Smooth muscle cell (in vitro differentiated cells): ENCODE results near the gene MAD1L1. TPM values are rescaled to one million over a fixed set of nuclear protein-coding genes. Genes with fewer than 3 reads are reported as not detected.

Source experiments
- DNase-seq: peaks from one replicate; lab custom pipeline; 2025; ENCODE audit not compliant: unreplicated experiment; lab: John Stamatoyannopoulos, UW
- H2AFZ ChIP-seq: fragments of 200-600 bp; sonication (generic); 2 replicates; pipeline ENCODE4 v1.6.0; 2016; ENCODE audit warnings: antibody characterized with exemption, low read depth, mild to moderate bottlenecking
- H3F3A ChIP-seq: fragments of 200-600 bp; sonication (generic); 2 replicates; pipeline ENCODE4 v1.6.0; 2017; ENCODE audit warnings: antibody characterized with exemption, low read depth
- H3K27ac ChIP-seq: fragments of 200-600 bp; sonication (generic); 2 replicates; pipeline ENCODE4 v1.5.1; 2016; ENCODE audit warnings: low read depth, mild to moderate bottlenecking
- H3K27me3 ChIP-seq: fragments of 200-600 bp; sonication (generic); 2 replicates; pipeline ENCODE4 v1.6.1; 2016; ENCODE audit warnings: low read depth, mild to moderate bottlenecking
- H3K36me3 ChIP-seq: fragments of 200-600 bp; sonication (generic); 2 replicates; pipeline ENCODE4 v1.5.1; 2016; ENCODE audit warnings: low read depth
- H3K4me1 ChIP-seq: fragments of 200-600 bp; sonication (generic); 2 replicates; pipeline ENCODE4 v1.5.1; 2016; ENCODE audit warnings: low read depth
- H3K4me2 ChIP-seq: fragments of 200-600 bp; sonication (generic); 2 replicates; pipeline ENCODE4 v1.6.0; 2016; ENCODE audit warnings: mild to moderate bottlenecking
- H3K4me3 ChIP-seq: fragments of 200-600 bp; sonication (generic); 2 replicates; pipeline ENCODE4 v1.5.1; 2016; ENCODE audit warnings: mild to moderate bottlenecking
- H3K79me2 ChIP-seq: fragments of 200-600 bp; sonication (generic); 2 replicates; pipeline ENCODE4 v1.6.0; 2016; ENCODE audit warnings: low read depth, mild to moderate bottlenecking
- H3K9ac ChIP-seq: fragments of 200-600 bp; sonication (generic); 2 replicates; pipeline ENCODE4 v1.6.0; 2016; ENCODE audit warnings: low read depth
- H3K9me3 ChIP-seq: fragments of 200-600 bp; sonication (generic); replicated peaks from 2 replicates; pipeline ENCODE4 v1.5.1; 2016; ENCODE audit warnings: low read depth
- H4K20me1 ChIP-seq: fragments of 200-600 bp; sonication (generic); 2 replicates; pipeline ENCODE4 v1.6.0; 2016; ENCODE audit warnings: low read depth
- WGBS: methylation state at CpG from one replicate; pipeline ENCODE4 v1.1.7; 2016; ENCODE audit warnings: low lambda C conversion rate; 5-methylcytosine and 5-hydroxymethylcytosine counted together
- polyA plus RNA-seq: library from polyadenylated mRNA; unstranded; fragments of >200 nt; fragmentation: Nextera tagmentation; extraction: Ambion mirVana; gene quantifications from 2 replicates; pipeline ENCODE4 v1.2.1, GENCODE V29; 2016
- total RNA-seq: library from RNA; depleted of rRNA; stranded (reverse); fragments of >200 nt; gene quantifications from 2 replicates; pipeline ENCODE4 v1.2.3, GENCODE V29; 2014
- TF ChIP-seq, protein P1 (sequence below): fragments of 200-600 bp; sonication (generic); IDR thresholded peaks from 2 replicates; pipeline ENCODE4 v1.5.1; 2017; ENCODE audit warnings: borderline replicate concordance, mild to moderate bottlenecking, antibody characterized with exemption; ENCODE audit not compliant: insufficient read depth, poor library complexity, severe bottlenecking

MAD1L1 gene
- total and polyA plus RNA-seq, 2 experiments from 2014 or later: 33.4 to 60.7 TPM

DNA sequence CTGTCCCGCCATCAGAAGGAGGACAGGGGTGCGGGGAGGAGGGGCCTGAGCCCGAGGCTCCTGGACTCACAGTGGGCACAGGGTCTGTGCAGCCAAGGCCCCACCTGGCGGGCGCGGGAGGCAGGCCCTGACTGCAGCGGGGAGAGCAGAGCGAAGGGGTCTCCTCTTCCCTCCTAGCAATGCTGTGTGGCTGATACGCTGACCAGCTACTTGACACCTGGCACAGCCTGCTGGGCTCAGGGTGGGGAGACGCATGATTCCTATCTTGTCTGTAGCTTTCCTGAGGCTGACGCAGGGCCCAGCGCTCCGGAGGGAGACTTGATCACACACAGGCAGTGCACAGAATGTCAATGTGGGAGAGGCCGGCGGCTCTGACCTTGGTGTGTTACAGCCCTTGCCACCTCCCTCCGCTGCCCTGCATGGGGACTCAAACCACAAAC lies 387.8 kb downstream of the MAD1L1 start:
- DNase-seq: no peak
- H3K9ac ChIP-seq: no peak overlapping the region
- no peak overlapping the region for H3K27ac ChIP-seq
- no peak overlapping the region for H2AFZ ChIP-seq
- H3K9me3 ChIP-seq: no peaks in the 10 kb centered on the region
- TF ChIP-seq, protein P1, sequence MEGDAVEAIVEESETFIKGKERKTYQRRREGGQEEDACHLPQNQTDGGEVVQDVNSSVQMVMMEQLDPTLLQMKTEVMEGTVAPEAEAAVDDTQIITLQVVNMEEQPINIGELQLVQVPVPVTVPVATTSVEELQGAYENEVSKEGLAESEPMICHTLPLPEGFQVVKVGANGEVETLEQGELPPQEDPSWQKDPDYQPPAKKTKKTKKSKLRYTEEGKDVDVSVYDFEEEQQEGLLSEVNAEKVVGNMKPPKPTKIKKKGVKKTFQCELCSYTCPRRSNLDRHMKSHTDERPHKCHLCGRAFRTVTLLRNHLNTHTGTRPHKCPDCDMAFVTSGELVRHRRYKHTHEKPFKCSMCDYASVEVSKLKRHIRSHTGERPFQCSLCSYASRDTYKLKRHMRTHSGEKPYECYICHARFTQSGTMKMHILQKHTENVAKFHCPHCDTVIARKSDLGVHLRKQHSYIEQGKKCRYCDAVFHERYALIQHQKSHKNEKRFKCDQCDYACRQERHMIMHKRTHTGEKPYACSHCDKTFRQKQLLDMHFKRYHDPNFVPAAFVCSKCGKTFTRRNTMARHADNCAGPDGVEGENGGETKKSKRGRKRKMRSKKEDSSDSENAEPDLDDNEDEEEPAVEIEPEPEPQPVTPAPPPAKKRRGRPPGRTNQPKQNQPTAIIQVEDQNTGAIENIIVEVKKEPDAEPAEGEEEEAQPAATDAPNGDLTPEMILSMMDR: no peak
- no peaks in the 10 kb centered on the region for H3F3A ChIP-seq
- no peak overlapping the region for H3K4me2 ChIP-seq
- H3K27me3 ChIP-seq: no peaks in the 10 kb centered on the region
- H3K79me2 ChIP-seq: no peaks in the 10 kb centered on the region
- 95% methylated on average over 16 of the region's 16 CpGs for WGBS
- no peaks in the 10 kb centered on the region for H4K20me1 ChIP-seq
- no peaks in the 10 kb centered on the region for H3K4me1 ChIP-seq
- no peaks in the 10 kb centered on the region for H3K36me3 ChIP-seq
- no peak overlapping the region for H3K4me3 ChIP-seq

DNA sequence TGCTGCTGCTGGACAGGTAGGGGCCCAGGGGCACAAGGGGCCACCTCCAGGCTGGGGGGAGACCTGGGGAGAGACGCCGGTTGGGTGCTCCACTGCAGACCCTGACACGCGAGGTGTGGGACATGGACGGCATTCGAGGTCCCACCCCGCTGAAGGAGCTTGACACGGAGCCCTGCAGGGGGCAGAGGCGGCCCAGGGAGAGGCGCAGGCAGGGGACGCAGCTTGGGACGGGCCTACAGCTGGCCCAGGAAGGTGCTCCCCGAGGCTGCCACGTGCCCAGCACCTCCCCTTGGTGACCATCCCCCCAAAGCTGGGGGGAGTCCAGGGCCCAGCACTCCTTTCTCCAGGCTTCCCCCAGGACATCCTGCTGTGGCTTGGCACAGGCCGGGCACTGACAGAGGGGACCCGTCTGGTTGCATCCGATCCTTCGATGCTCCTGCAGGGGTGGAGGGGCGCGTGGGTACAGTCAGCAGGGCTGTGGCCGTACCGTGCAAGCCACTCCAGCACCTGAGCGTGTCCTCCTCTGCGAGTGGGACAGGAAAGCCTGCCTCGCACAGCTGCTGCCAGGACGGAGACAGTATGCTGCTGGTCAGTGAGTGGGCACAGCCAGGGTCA lies 388.3 kb downstream of the MAD1L1 start:
- Histone ChIP-seq H3K27ac (no peak overlapping the region), H3K9me3 (no peaks in the 10 kb centered on the region), H3K4me1 (no peaks in the 10 kb centered on the region), H3K79me2 (no peaks in the 10 kb centered on the region), H3F3A (no peaks in the 10 kb centered on the region), H3K27me3 (no peaks in the 10 kb centered on the region), H3K4me2 (no peak overlapping the region), H3K36me3 (no peaks in the 10 kb centered on the region), H2AFZ (no peak overlapping the region), H3K9ac (no peak overlapping the region), H4K20me1 (no peaks in the 10 kb centered on the region), H3K4me3 (no peak overlapping the region)
- WGBS: 95% methylated on average over 21 of the region's 26 CpGs
- no peak for DNase-seq
- TF ChIP-seq, protein P1: no peak

- no peak overlapping the region for H3K4me3 ChIP-seq
- no peaks in the 10 kb centered on the region for H3K4me1 ChIP-seq
- H3K27me3 ChIP-seq: no peaks in the 10 kb centered on the region
- H3K36me3 ChIP-seq: no peaks in the 10 kb centered on the region
- no peak overlapping the region for H3K4me2 ChIP-seq
- H3K9me3 ChIP-seq: no peaks in the 10 kb centered on the region
- TF ChIP-seq, protein P1: no peak
- no peak overlapping the region for H3K9ac ChIP-seq
- DNase-seq: no peak
- H3K27ac ChIP-seq: no peak overlapping the region
- H2AFZ ChIP-seq: no peak overlapping the region
- 92% methylated on average over 11 of the region's 11 CpGs for WGBS
- no peaks in the 10 kb centered on the region for H3K79me2 ChIP-seq
- H4K20me1 ChIP-seq: no peaks in the 10 kb centered on the region
- no peaks in the 10 kb centered on the region for H3F3A ChIP-seq
Measured at GRCh38 chr7:1843921-1844335, 388.8 kb downstream of the MAD1L1 start.

DNA sequence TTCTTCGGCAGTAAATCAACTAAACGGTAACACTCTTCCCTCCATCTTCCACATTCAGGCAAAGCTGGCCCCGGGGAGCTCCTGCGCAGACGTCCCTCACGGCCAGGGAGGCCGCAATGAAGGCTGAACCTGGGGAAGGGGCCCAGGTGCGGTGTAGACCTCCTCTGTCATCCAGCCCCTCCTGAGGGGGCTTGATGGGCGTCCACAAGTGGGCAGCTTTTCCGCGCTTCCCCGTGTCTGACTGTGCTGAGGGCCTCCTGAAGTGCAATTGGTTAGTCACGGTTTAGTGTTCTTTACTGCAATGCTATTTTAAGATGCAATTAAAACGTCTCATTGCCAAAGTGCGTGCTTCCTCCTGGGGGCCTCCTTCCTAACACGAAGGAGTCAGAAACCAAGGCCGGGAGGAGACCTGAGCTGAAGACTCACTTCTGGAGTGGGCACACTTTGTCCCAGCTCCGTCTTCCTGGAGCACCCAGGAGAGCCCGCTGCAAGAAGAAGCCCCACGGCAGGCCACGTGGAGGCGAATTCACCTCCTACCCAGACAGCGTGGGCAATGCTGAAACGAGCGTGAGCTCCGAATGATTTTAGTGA lies 389.4 kb downstream of the MAD1L1 start:
- DNase-seq: no peak
- TF ChIP-seq, protein P1: no peak
- no peaks in the 10 kb centered on the region for H3K27me3 ChIP-seq
- no peak overlapping the region for H3K4me3 ChIP-seq
- H3K4me2 ChIP-seq: peak overlapping the region; percentile 1
- H3K36me3 ChIP-seq: no peaks in the 10 kb centered on the region
- no peaks in the 10 kb centered on the region for H3F3A ChIP-seq
- no peaks in the 10 kb centered on the region for H3K4me1 ChIP-seq
- H4K20me1 ChIP-seq: no peaks in the 10 kb centered on the region
- no peaks in the 10 kb centered on the region for H3K79me2 ChIP-seq
- H3K27ac ChIP-seq: peak overlapping the region; percentile 28
- 80% methylated on average over 26 of the region's 26 CpGs for WGBS
- H3K9me3 ChIP-seq: no peaks in the 10 kb centered on the region
- no peak overlapping the region for H2AFZ ChIP-seq
- H3K9ac ChIP-seq: no peak overlapping the region
